Measurements from ENCODE around the gene SPACA9.

The SPACA9 gene

DNA sequence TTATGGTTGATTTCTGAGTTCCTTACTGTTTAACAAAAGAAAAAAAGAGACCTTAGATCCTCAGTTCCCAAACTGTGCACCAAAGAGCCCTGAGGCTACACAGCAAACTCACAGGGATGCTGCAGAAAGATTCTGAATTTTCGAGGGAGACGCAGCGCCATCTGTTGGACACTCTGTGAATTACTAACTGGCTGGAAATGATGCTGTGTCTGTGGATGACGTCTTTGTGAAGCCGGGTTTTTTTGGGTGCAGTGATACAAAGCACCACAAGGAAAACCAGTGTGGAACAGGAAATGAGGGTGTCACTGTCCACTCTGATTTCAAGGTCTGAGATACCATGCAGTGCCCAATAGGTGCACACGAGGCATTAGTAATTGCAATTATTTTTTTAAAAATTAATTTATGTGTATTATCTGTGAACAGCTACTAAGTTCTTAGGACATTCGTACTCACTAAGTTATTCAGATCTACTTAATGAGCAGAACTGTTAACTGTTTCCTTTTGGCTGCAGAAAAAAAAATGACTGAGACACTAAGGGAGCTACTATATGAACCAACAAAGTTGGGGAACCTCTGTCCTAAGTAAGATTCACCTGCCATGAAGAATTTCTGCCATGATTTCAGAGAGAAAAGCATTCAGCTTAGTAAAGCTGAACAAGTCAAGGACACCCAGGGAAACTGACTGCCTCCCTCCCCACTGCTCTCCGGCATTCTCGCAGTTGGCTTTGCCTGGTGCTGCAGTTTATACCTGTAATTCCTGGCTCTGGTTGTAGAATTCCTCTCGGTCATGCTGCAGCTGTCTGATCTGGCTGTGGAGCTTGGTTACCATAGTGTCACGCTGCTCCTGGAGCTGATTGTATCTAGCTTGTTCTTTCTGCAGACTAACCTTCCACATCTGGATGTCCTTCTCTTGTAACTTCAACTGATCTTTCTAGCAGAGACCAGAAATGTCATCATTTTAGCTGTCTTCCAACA lies 23.4 kb downstream of the SPACA9 start:
- TF ChIP-seq, protein P1, sequence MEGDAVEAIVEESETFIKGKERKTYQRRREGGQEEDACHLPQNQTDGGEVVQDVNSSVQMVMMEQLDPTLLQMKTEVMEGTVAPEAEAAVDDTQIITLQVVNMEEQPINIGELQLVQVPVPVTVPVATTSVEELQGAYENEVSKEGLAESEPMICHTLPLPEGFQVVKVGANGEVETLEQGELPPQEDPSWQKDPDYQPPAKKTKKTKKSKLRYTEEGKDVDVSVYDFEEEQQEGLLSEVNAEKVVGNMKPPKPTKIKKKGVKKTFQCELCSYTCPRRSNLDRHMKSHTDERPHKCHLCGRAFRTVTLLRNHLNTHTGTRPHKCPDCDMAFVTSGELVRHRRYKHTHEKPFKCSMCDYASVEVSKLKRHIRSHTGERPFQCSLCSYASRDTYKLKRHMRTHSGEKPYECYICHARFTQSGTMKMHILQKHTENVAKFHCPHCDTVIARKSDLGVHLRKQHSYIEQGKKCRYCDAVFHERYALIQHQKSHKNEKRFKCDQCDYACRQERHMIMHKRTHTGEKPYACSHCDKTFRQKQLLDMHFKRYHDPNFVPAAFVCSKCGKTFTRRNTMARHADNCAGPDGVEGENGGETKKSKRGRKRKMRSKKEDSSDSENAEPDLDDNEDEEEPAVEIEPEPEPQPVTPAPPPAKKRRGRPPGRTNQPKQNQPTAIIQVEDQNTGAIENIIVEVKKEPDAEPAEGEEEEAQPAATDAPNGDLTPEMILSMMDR (IDR thresholded peaks at IDR 0.05; ENCODE audit: control insufficient read depth, extremely low read depth, insufficient read depth): peak; percentile 95
- DNase-seq (ENCODE audit: low read depth): peak; percentile 37
- no peak overlapping the region for H3K4me3 ChIP-seq (ENCODE audit: low read depth, low read length)

DNA sequence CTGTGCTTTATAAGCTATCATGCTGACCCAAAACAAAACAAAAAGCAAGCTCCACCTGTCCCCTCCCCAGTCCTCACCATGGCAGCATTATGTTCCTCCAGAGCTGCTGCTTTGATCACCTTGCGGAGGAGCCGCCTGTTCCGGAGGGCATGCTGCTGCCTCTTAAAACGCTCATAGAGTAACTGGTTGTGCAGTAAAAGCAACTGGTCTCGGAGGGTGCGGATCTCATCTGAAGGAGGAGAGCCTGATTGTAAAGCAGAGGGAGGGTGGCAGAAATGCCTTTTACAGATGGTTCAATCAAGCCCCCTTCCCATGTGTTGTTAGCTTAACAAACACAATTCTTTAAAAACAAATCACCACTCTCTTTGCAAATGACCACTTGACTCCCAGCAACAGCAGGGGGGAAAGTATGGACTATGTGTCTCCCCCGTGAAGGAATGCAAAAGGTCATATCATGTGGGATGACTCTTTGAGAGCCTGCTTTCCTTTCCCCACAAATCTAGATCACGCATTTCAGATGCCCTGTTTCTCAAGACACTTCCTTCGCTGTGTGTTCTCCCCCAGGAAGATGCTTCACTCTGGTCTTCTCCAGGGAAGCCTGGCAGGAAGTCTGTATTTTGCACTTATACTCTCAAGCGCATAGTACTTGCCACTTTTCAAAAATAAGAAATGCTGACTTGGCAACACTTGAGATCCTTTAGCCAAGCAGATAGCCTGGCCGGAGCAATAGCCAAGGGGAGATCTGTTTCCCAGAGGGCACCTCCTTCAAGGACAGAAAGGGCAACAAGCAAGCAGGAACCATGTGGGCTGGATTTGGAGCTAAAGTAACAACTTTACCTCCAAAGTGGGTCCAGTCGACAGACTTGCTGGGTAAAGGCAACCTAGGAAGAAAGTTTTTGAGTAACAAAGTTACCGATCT lies 25.1 kb downstream of the SPACA9 start:
- no peak overlapping the region for H3K4me3 ChIP-seq (ENCODE audit: low read depth, low read length)
- DNase-seq (ENCODE audit: low read depth): no peak
- TF ChIP-seq, protein P1 (IDR thresholded peaks at IDR 0.05; ENCODE audit: control insufficient read depth, extremely low read depth, insufficient read depth): no peak

DNA sequence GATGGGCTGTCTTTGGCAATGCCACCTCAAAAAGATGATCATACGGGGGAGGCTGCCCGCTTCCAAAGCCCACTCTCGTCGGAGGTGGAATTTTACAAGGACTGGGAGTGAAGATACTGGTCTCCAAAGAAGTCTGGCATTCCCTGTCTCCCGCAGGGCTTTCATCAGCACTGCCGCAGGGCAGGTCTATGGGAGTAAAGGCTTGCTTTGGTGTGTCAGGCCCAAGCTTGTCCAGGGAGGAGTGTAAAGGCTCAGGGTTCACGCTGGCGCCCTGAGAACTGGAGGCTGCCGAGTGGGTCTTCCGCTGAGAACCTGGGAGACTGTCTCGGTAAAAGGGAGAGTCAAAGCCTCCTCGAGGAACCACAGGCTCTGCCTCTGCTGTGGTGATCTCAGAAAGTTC lies 27.0 kb downstream of the SPACA9 start:
- no peak overlapping the region for H3K4me3 ChIP-seq (ENCODE audit: low read depth, low read length)
- TF ChIP-seq, protein P1 (IDR thresholded peaks at IDR 0.05; ENCODE audit: control insufficient read depth, extremely low read depth, insufficient read depth): no peak
- DNase-seq (ENCODE audit: low read depth): no peak

DNA sequence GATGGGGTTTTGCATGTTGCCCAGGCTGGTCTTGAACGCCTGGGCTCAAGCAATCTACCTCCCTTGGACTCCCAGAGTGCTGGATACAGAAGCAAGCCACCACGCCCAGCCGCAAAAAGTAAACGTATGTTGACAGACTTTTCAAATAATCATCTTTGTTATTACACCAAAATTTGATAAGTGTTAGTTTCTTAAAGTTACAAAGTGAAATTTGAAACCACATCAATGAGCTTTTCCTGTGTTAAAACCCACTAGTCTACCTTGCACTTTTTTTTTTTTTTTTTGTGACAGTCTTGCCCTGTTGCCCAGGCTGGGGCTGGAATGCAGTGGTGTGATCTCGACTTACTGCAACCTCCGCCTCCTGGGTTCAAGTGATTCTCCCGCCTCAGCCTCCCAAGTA lies 29.9 kb downstream of the SPACA9 start:
- TF ChIP-seq, protein P1 (IDR thresholded peaks at IDR 0.05; ENCODE audit: control insufficient read depth, extremely low read depth, insufficient read depth): no peak
- no peak overlapping the region for H3K4me3 ChIP-seq (ENCODE audit: low read depth, low read length)
- no peak for DNase-seq (ENCODE audit: low read depth)

DNA sequence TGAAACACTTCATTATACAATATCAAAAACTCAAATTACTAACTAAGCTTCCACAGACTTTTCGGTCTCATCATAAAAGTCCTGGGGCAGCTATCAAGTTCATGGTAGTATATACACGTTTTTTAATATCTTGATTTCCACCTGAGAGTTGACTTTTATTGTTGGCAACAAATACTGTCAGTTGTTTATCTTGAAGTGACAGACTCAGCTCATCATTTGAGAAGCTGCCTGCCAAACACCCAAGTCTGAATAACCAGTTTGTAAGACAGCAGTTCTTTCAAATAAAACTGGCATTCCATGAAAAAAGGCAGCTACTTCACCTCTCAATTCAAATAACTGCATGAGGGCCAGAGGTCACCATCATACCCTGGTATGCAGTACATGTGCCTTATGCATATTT lies 30.6 kb downstream of the SPACA9 start:
- DNase-seq (ENCODE audit: low read depth): peak; percentile 67
- TF ChIP-seq, protein P1 (IDR thresholded peaks at IDR 0.05; ENCODE audit: control insufficient read depth, extremely low read depth, insufficient read depth): no peak
- H3K4me3 ChIP-seq (ENCODE audit: low read depth, low read length): no peak overlapping the region

DNA sequence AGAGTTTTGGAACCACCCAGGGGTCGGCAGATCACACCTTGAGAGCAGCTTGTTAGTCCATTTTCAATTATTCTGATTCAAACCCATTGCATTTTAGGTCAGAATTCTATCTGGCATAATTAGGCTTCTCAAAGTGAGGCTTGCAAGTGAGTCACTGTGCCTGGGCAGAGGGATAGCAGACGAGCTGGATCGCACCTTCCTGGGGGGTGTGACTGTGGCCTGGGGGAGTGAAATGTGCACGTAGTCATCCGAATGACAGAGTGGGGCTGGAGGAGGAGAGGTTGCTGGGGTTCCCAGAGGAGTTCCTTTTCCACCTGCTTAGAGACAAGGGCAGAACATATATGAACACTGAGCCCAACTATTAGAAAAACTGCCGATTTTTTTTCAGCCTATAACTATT lies 31.7 kb downstream of the SPACA9 start:
- no peak for DNase-seq (ENCODE audit: low read depth)
- TF ChIP-seq, protein P1 (IDR thresholded peaks at IDR 0.05; ENCODE audit: control insufficient read depth, extremely low read depth, insufficient read depth): no peak
- no peak overlapping the region for H3K4me3 ChIP-seq (ENCODE audit: low read depth, low read length)
